Measurements from ENCODE around the gene RRH.
"Not testable (repeated sequence)": the region's sequence is repeated elsewhere in the genome, so short reads cannot be mapped to it uniquely, and the experiment has no call there.

The RRH gene

GRCh38 chr4:109833756-109834155, 6.0 kb downstream of the RRH start:
- no peaks in the 10 kb centered on the region for H3K9me3 ChIP-seq (ENCODE audit: control insufficient read depth in 5 of 5, low read length in 5 of 5)
- H3K36me3 ChIP-seq (ENCODE audit: control insufficient read depth in 5 of 5, insufficient read depth in 5 of 5, low read length in 5 of 5) = no peaks in the 10 kb centered on the region
- H3K27me3 ChIP-seq (ENCODE audit: control insufficient read depth in 5 of 5, insufficient read depth in 4 of 5, low read length in 5 of 5) = no peaks in the 10 kb centered on the region
- H3K4me3 ChIP-seq (ENCODE audit: low read depth in 1 of 5, low read length in 5 of 5) = no peak overlapping the region
- H3K9ac ChIP-seq (ENCODE audit: low read length in 5 of 5) = no peak overlapping the region
- H3K4me1 ChIP-seq (ENCODE audit: control insufficient read depth in 5 of 5, insufficient read depth in 5 of 5, low read length in 5 of 5) = no peaks in the 10 kb centered on the region
- no peak overlapping the region for H3K27ac ChIP-seq (ENCODE audit: low read depth, low read length)

- Histone ChIP-seq H3K9me3 (ENCODE audit: control insufficient read depth in 5 of 5, low read length in 5 of 5) (no peaks in the 10 kb centered on the region), H3K4me3 (ENCODE audit: low read depth in 1 of 5, low read length in 5 of 5) (no peak overlapping the region), H3K4me1 (ENCODE audit: control insufficient read depth in 5 of 5, insufficient read depth in 5 of 5, low read length in 5 of 5) (no peaks in the 10 kb centered on the region), H3K27me3 (ENCODE audit: control insufficient read depth in 5 of 5, insufficient read depth in 4 of 5, low read length in 5 of 5) (no peaks in the 10 kb centered on the region), H3K9ac (ENCODE audit: low read length in 5 of 5) (no peak overlapping the region), H3K27ac (ENCODE audit: low read depth, low read length) (no peak overlapping the region), H3K36me3 (ENCODE audit: control insufficient read depth in 5 of 5, insufficient read depth in 5 of 5, low read length in 5 of 5) (no peaks in the 10 kb centered on the region)
Observed at GRCh38 chr4:109836985-109837384, 9.2 kb downstream of the RRH start.

GRCh38 chr4:109846395-109847098, 18.8 kb downstream of the RRH start:
- no peak overlapping the region for H3K4me3 ChIP-seq (ENCODE audit: low read depth in 1 of 5, low read length in 5 of 5)
- H3K4me1 ChIP-seq (ENCODE audit: control insufficient read depth in 5 of 5, insufficient read depth in 5 of 5, low read length in 5 of 5) = no peaks in the 10 kb centered on the region
- H3K27ac ChIP-seq (ENCODE audit: low read depth, low read length) = no peak overlapping the region
- H3K27me3 ChIP-seq (ENCODE audit: control insufficient read depth in 5 of 5, insufficient read depth in 4 of 5, low read length in 5 of 5) = no peaks in the 10 kb centered on the region
- H3K36me3 ChIP-seq (ENCODE audit: control insufficient read depth in 5 of 5, insufficient read depth in 5 of 5, low read length in 5 of 5) = no peaks in the 10 kb centered on the region
- no peaks in the 10 kb centered on the region for H3K9me3 ChIP-seq (ENCODE audit: control insufficient read depth in 5 of 5, low read length in 5 of 5)
- H3K9ac ChIP-seq (ENCODE audit: low read length in 5 of 5) = no peak overlapping the region

GRCh38 chr4:109847896-109848442, 20.2 kb downstream of the RRH start, which contains the start of gene LRIT3:
TSS of gene LRIT3 (plus strand) at chr4:109848107. CDS start at chr4:109848202, 95 bp downstream.
- Histone ChIP-seq H3K27ac (ENCODE audit: low read depth, low read length) (no peak within 1 kb of the TSS), H3K4me1 (ENCODE audit: control insufficient read depth in 5 of 5, insufficient read depth in 5 of 5, low read length in 5 of 5) (no peaks in the 10 kb centered on the region), H3K36me3 (ENCODE audit: control insufficient read depth in 5 of 5, insufficient read depth in 5 of 5, low read length in 5 of 5) (no peaks in the 10 kb centered on the region), H3K27me3 (ENCODE audit: control insufficient read depth in 5 of 5, insufficient read depth in 4 of 5, low read length in 5 of 5) (no peaks in the 10 kb centered on the region), H3K4me3 (ENCODE audit: low read depth in 1 of 5, low read length in 5 of 5) (no peak within 1 kb of the TSS), H3K9ac (ENCODE audit: low read length in 5 of 5) (no peak within 1 kb of the TSS), H3K9me3 (ENCODE audit: control insufficient read depth in 5 of 5, low read length in 5 of 5) (no peaks in the 10 kb centered on the region)

GRCh38 chr4:109848501-109848900, 20.7 kb downstream of the RRH start:
- Histone ChIP-seq H3K9me3 (ENCODE audit: control insufficient read depth in 5 of 5, low read length in 5 of 5) (no peaks in the 10 kb centered on the region), H3K27ac (ENCODE audit: low read depth, low read length) (no peak overlapping the region), H3K4me3 (ENCODE audit: low read depth in 1 of 5, low read length in 5 of 5) (no peak overlapping the region), H3K4me1 (ENCODE audit: control insufficient read depth in 5 of 5, insufficient read depth in 5 of 5, low read length in 5 of 5) (no peaks in the 10 kb centered on the region), H3K27me3 (ENCODE audit: control insufficient read depth in 5 of 5, insufficient read depth in 4 of 5, low read length in 5 of 5) (no peaks in the 10 kb centered on the region), H3K9ac (ENCODE audit: low read length in 5 of 5) (no peak overlapping the region), H3K36me3 (ENCODE audit: control insufficient read depth in 5 of 5, insufficient read depth in 5 of 5, low read length in 5 of 5) (no peaks in the 10 kb centered on the region)

- H3K4me1 ChIP-seq (ENCODE audit: control insufficient read depth in 5 of 5, insufficient read depth in 5 of 5, low read length in 5 of 5) = no peaks in the 10 kb centered on the region
- H3K4me3 ChIP-seq (ENCODE audit: low read depth in 1 of 5, low read length in 5 of 5) = no peak overlapping the region
- no peaks in the 10 kb centered on the region for H3K36me3 ChIP-seq (ENCODE audit: control insufficient read depth in 5 of 5, insufficient read depth in 5 of 5, low read length in 5 of 5)
- H3K9me3 ChIP-seq (ENCODE audit: control insufficient read depth in 5 of 5, low read length in 5 of 5) = no peaks in the 10 kb centered on the region
- no peak overlapping the region for H3K9ac ChIP-seq (ENCODE audit: low read length in 5 of 5)
- H3K27me3 ChIP-seq (ENCODE audit: control insufficient read depth in 5 of 5, insufficient read depth in 4 of 5, low read length in 5 of 5) = no peaks in the 10 kb centered on the region
- no peak overlapping the region for H3K27ac ChIP-seq (ENCODE audit: low read depth, low read length)
Observed at GRCh38 chr4:109850601-109851000, 22.8 kb downstream of the RRH start.

GRCh38 chr4:109859426-109860300, 31.9 kb downstream of the RRH start:
- H3K9me3 ChIP-seq (ENCODE audit: control insufficient read depth in 5 of 5, low read length in 5 of 5) = peaks cover 0 to 11% (median 4%) of the 10 kb centered on the region in 5 donors
- H3K4me3 ChIP-seq (ENCODE audit: low read depth in 1 of 5, low read length in 5 of 5); H3K36me3 ChIP-seq (ENCODE audit: control insufficient read depth in 5 of 5, insufficient read depth in 5 of 5, low read length in 5 of 5); H3K27ac ChIP-seq (ENCODE audit: low read depth, low read length); H3K9ac ChIP-seq (ENCODE audit: low read length in 5 of 5); H3K27me3 ChIP-seq (ENCODE audit: control insufficient read depth in 5 of 5, insufficient read depth in 4 of 5, low read length in 5 of 5); H3K4me1 ChIP-seq (ENCODE audit: control insufficient read depth in 5 of 5, insufficient read depth in 5 of 5, low read length in 5 of 5): not testable (repeated sequence)

- H3K9me3 ChIP-seq (ENCODE audit: control insufficient read depth in 5 of 5, low read length in 5 of 5) = peaks cover 0 to 11% (median 4%) of the 10 kb centered on the region in 5 donors
- no peak overlapping the region for H3K9ac ChIP-seq (ENCODE audit: low read length in 5 of 5)
- no peak overlapping the region for H3K4me3 ChIP-seq (ENCODE audit: low read depth in 1 of 5, low read length in 5 of 5)
- H3K36me3 ChIP-seq (ENCODE audit: control insufficient read depth in 5 of 5, insufficient read depth in 5 of 5, low read length in 5 of 5) = no peaks in the 10 kb centered on the region
- no peak overlapping the region for H3K27ac ChIP-seq (ENCODE audit: low read depth, low read length)
- H3K4me1 ChIP-seq (ENCODE audit: control insufficient read depth in 5 of 5, insufficient read depth in 5 of 5, low read length in 5 of 5) = no peaks in the 10 kb centered on the region
- no peaks in the 10 kb centered on the region for H3K27me3 ChIP-seq (ENCODE audit: control insufficient read depth in 5 of 5, insufficient read depth in 4 of 5, low read length in 5 of 5)
Observed at GRCh38 chr4:109861271-109861670, 33.5 kb downstream of the RRH start.

- H3K4me1 ChIP-seq (ENCODE audit: control insufficient read depth in 5 of 5, insufficient read depth in 5 of 5, low read length in 5 of 5) = no peaks in the 10 kb centered on the region
- H3K36me3 ChIP-seq (ENCODE audit: control insufficient read depth in 5 of 5, insufficient read depth in 5 of 5, low read length in 5 of 5) = no peaks in the 10 kb centered on the region
- peaks cover 0 to 11% (median 4%) of the 10 kb centered on the region in 5 donors for H3K9me3 ChIP-seq (ENCODE audit: control insufficient read depth in 5 of 5, low read length in 5 of 5)
- H3K27ac ChIP-seq (ENCODE audit: low read depth, low read length) = no peak overlapping the region
- H3K9ac ChIP-seq (ENCODE audit: low read length in 5 of 5) = no peak overlapping the region
- H3K27me3 ChIP-seq (ENCODE audit: control insufficient read depth in 5 of 5, insufficient read depth in 4 of 5, low read length in 5 of 5) = no peaks in the 10 kb centered on the region
- H3K4me3 ChIP-seq (ENCODE audit: low read depth in 1 of 5, low read length in 5 of 5) = no peak overlapping the region
Observed at GRCh38 chr4:109861916-109862511, 34.2 kb downstream of the RRH start.

GRCh38 chr4:109864134-109864533, 36.4 kb downstream of the RRH start:
- H3K27me3 ChIP-seq (ENCODE audit: control insufficient read depth in 5 of 5, insufficient read depth in 4 of 5, low read length in 5 of 5) = no peaks in the 10 kb centered on the region
- no peak overlapping the region for H3K9ac ChIP-seq (ENCODE audit: low read length in 5 of 5)
- H3K9me3 ChIP-seq (ENCODE audit: control insufficient read depth in 5 of 5, low read length in 5 of 5) = peaks cover 0 to 11% (median 4%) of the 10 kb centered on the region in 5 donors
- H3K27ac ChIP-seq (ENCODE audit: low read depth, low read length) = no peak overlapping the region
- no peaks in the 10 kb centered on the region for H3K4me1 ChIP-seq (ENCODE audit: control insufficient read depth in 5 of 5, insufficient read depth in 5 of 5, low read length in 5 of 5)
- no peak overlapping the region for H3K4me3 ChIP-seq (ENCODE audit: low read depth in 1 of 5, low read length in 5 of 5)
- H3K36me3 ChIP-seq (ENCODE audit: control insufficient read depth in 5 of 5, insufficient read depth in 5 of 5, low read length in 5 of 5) = no peaks in the 10 kb centered on the region
